ENCODE measurements around the gene PTK7.
A peak's percentile ranks its signal among the peaks of the same experiment; 100 is the strongest.

DNA sequence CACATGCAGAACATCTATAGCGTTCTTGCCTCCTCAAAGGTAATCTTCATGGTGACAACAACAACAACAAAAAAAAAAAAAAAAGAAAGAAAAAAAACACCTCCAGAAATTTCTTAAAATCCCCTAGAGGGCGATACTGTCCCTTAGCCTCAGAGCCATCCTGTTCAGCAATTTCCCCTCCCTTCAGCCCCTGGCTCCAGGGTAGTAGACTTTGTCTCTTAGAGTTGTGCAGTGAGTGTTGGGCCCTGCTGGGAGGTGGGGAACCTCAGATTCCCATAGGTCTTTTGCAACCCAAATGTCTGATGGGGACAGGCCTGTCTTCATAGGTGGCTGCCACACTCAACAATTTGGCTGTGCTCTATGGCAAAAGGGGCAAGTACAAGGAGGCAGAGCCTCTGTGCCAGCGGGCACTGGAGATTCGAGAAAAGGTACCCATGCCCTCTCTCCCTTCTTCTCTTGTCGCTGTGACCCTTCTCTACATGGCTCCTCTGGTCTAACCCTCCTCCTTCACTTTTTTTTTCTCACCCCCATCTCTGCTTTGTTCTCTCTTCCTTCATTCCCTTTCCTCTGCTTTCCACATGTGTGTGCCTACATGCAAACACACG lies 6.0 kb upstream of the PTK7 start:
- TF ChIP-seq POLR2A (IDR thresholded peaks at IDR 0.05) (no peak), EP300 (IDR thresholded peaks at IDR 0.05) (no peak)
- TF ChIP-seq, protein P1, sequence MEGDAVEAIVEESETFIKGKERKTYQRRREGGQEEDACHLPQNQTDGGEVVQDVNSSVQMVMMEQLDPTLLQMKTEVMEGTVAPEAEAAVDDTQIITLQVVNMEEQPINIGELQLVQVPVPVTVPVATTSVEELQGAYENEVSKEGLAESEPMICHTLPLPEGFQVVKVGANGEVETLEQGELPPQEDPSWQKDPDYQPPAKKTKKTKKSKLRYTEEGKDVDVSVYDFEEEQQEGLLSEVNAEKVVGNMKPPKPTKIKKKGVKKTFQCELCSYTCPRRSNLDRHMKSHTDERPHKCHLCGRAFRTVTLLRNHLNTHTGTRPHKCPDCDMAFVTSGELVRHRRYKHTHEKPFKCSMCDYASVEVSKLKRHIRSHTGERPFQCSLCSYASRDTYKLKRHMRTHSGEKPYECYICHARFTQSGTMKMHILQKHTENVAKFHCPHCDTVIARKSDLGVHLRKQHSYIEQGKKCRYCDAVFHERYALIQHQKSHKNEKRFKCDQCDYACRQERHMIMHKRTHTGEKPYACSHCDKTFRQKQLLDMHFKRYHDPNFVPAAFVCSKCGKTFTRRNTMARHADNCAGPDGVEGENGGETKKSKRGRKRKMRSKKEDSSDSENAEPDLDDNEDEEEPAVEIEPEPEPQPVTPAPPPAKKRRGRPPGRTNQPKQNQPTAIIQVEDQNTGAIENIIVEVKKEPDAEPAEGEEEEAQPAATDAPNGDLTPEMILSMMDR (IDR thresholded peaks at IDR 0.05) = peak; percentile 22 to 62 (median 52)
